K562 (cell line): Measurements from ENCODE around the gene CDC23. TPM values are rescaled to one million over a fixed set of nuclear protein-coding genes. Genes with fewer than 3 reads are reported as not detected.

ENCODE experiments used
- CREBBP ChIP-seq: IDR thresholded peaks from one replicate; pipeline ENCODE4 v1.6.1; 2012; ENCODE audit warnings: low read depth, mild to moderate bottlenecking, control low read depth, inconsistent platforms, low read length
- FUS ChIP-seq: fragments of 200-400 bp; formaldehyde crosslinking; optimal IDR thresholded peaks from 2 replicates; pipeline ENCODE3; 2017; ENCODE audit warnings: low read depth, low read length
- HMGN3 ChIP-seq: IDR thresholded peaks from 2 replicates; pipeline ENCODE4 v1.6.1; 2011; ENCODE audit warnings: borderline replicate concordance, low read depth, mild to moderate bottlenecking, mixed read lengths, low read length; ENCODE audit not compliant: insufficient read length; ENCODE audit errors: extremely low read depth
- NCOA6 ChIP-seq: fragments of 450-650 bp; IDR thresholded peaks from 2 replicates; pipeline ENCODE4 v1.6.1; 2017; ENCODE audit warnings: mild to moderate bottlenecking
- PRPF4 ChIP-seq: fragments of 200-400 bp; formaldehyde crosslinking; IDR thresholded peaks from one replicate; pipeline ENCODE4 v1.6.1; 2017; ENCODE audit warnings: low read length, low read depth, mild to moderate bottlenecking; ENCODE audit not compliant: insufficient read depth, poor library complexity, severe bottlenecking
- RFX7 ChIP-seq: fragments of 250-450 bp; sonication (Bioruptor Pico); IDR thresholded peaks from 2 replicates; pipeline ENCODE4 v1.5.1; 2021; ENCODE audit warnings: mild to moderate bottlenecking
- TARDBP ChIP-seq: fragments of 450-650 bp; IDR thresholded peaks from 2 replicates; pipeline ENCODE4 v1.6.1; 2016
- ZC3H8 ChIP-seq: fragments of 450-650 bp; IDR thresholded peaks from 2 replicates; pipeline ENCODE4 v1.6.1; 2017
- ZNF398 ChIP-seq: fragments of 250-450 bp; sonication (Bioruptor Pico); IDR thresholded peaks from 2 replicates; pipeline ENCODE4 v1.8.0; 2021; ENCODE audit warnings: moderate library complexity, mild to moderate bottlenecking, inconsistent platforms
- ZNF57 ChIP-seq: fragments of 450-650 bp; formaldehyde crosslinking; IDR thresholded peaks from 2 replicates; pipeline ENCODE4 v1.4.0; 2020; ENCODE audit warnings: mild to moderate bottlenecking, moderate library complexity
- ZNF830 ChIP-seq: fragments of 250-450 bp; sonication (Bioruptor Pico); IDR thresholded peaks from 2 replicates; pipeline ENCODE4 v1.5.0; 2021; ENCODE audit warnings: mild to moderate bottlenecking
- polyA plus RNA-seq, 8 experiments: library from polyadenylated mRNA; depleted of rRNA in 4 of 8; stranded (reverse) in 5 of 8; unstranded in 3 of 8; fragments of >200 nt; fragmentation: Nextera tagmentation in 2 of 8; fragmentation: Illumina TruSeq in 1 of 8; extraction: Ambion mirVana in 2 of 8; extraction: Trizol in 1 of 8; gene quantifications; 2 replicates each; pipeline versions ENCODE4 v1.2.1 to v1.2.3, GENCODE V29; 2011 to 2014; ENCODE audit warnings: inconsistent platforms in 1 of 8, missing spikeins in 1 of 8
- total RNA-seq, 7 experiments: library from RNA; depleted of rRNA in 6 of 7; stranded (reverse); fragments of >200 nt in 6 of 7; fragmentation: Illumina TruSeq in 2 of 7; extraction: Trizol in 2 of 7; gene quantifications; 2 replicates each; pipeline versions ENCODE4 v1.2.1 to v1.2.3, GENCODE V29; 2011 to 2021; ENCODE audit warnings: low replicate concordance in 1 of 7
- TF ChIP-seq, protein P1 (sequence below): IDR thresholded peaks from 3 replicates; pipeline ENCODE4 v1.6.1; 2011; ENCODE audit warnings: borderline replicate concordance, mild to moderate bottlenecking, moderate library complexity; ENCODE audit not compliant: insufficient read length; ENCODE audit errors: extremely low read depth
- TF ChIP-seq, protein P2 (sequence below): fragments of 250-450 bp; sonication (Bioruptor Pico); IDR thresholded peaks from 2 replicates; pipeline ENCODE4 v1.5.0; 2021; ENCODE audit warnings: mild to moderate bottlenecking, moderate library complexity
- TF ChIP-seq, protein P3 (sequence below): fragments of 250-450 bp; sonication (Bioruptor Pico); IDR thresholded peaks from 2 replicates; pipeline ENCODE4 v1.5.0; 2022; ENCODE audit warnings: mild to moderate bottlenecking

Gene CDC23
- total and polyA plus RNA-seq, 9 of the 15 experiments (the other 6 are each of a cell fraction or from before 2014, with no cell fraction given) = 34.5 to 157 (median 65.5) TPM

DNA sequence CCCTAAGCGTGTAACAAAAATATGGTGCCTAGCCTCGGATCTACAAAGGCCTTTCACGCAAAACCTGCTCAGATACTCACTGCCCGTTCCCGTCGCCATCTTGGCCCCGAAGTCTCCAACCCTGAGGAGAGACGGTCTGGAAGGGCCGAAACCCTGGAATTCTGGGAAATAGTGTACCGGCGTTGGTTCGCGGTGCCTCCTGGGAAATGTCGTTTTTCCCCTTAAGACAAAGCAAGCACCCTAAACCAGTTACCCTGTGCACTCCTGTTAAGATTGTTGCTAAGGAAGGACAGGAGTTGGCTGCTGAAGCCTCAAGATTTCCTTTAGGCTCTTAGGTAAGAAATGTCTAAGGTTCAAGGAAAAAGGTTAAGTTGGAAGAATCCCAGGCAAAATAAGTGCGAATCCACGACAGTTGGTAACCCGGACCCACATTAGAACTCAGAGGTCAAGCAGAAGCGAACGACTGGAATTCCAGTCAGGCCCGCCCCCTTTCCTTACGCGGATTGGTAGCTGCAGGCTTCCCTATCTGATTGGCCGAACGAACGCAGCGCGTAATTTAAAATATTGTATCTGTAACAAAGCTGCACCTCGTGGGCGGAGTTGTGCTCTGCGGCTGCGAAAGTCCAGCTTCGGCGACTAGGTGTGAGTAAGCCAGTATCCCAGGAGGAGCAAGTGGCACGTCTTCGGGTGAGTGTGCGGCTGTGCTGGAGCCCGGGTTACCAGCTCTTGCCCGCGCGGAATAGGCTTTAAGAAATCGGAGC, 34.4 kb downstream of the CDC23 start, which contains the start of the genes BRD8 and KIF20A (continued):
- TF ChIP-seq, protein P1, sequence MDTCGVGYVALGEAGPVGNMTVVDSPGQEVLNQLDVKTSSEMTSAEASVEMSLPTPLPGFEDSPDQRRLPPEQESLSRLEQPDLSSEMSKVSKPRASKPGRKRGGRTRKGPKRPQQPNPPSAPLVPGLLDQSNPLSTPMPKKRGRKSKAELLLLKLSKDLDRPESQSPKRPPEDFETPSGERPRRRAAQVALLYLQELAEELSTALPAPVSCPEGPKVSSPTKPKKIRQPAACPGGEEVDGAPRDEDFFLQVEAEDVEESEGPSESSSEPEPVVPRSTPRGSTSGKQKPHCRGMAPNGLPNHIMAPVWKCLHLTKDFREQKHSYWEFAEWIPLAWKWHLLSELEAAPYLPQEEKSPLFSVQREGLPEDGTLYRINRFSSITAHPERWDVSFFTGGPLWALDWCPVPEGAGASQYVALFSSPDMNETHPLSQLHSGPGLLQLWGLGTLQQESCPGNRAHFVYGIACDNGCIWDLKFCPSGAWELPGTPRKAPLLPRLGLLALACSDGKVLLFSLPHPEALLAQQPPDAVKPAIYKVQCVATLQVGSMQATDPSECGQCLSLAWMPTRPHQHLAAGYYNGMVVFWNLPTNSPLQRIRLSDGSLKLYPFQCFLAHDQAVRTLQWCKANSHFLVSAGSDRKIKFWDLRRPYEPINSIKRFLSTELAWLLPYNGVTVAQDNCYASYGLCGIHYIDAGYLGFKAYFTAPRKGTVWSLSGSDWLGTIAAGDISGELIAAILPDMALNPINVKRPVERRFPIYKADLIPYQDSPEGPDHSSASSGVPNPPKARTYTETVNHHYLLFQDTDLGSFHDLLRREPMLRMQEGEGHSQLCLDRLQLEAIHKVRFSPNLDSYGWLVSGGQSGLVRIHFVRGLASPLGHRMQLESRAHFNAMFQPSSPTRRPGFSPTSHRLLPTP = no peak
- TF ChIP-seq CREBBP (no peak), TARDBP (no peak), FUS (no peak), RFX7 (CRISPR knock-in tag) (no peak), ZC3H8 (no peak), ZNF398 (CRISPR knock-in tag) (no peak), ZNF57 (no peak), PRPF4 (no peak), HMGN3 (no peak), ZNF830 (CRISPR knock-in tag) (no peak), NCOA6 (no peak)
- TF ChIP-seq, protein P2, sequence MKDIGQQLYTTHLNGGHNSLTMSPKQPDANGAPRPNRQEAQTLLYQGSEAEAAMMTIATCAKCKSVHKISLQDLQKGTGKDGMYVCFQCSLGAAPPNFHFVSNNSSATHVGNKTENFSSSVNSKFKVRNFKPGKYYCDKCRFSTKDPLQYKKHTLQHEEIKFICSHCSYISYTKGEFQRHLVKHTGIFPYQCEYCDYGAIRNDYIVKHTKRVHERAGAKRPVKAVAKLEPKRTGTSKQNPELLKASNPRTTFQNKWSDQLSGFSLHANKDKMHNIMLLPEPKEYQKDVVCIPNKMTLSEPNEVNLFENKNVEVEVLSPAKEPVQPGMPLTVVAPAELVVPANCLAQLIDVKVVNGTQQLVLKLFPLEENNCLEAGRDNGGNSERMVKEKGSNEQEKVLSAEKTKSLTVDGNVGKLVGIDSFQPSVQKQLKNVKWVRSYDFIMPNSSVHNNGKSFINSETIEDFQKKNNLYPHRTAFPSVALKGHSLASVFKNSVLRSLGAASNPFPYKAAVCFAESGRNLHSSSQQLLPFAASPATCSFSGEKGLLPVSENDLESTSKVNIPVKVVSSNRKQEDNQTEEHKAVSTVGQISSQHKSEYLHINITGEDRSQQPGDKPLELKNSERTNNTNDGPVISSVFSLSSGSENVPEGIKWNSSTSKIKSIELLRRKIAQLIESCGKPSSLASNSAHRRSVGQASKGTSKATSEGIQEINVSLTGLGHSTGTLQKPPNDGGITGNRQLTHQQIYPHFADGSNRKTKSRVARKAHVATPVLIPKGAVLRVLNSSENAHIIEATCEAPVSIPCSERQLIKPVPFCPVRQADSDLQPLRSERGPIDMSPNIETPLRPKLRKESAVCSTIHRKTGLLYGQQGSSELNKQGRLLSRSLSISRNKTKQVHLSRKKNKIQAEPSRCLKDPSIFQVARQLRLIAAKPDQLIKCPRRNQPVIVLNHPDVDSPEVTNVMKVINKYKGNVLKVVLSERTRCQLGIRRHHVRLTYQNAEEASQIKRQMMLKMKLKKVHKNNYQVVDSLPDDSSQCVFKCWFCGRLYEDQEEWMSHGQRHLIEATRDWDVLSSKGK (CRISPR knock-in tag) = no peak
- TF ChIP-seq, protein P3, sequence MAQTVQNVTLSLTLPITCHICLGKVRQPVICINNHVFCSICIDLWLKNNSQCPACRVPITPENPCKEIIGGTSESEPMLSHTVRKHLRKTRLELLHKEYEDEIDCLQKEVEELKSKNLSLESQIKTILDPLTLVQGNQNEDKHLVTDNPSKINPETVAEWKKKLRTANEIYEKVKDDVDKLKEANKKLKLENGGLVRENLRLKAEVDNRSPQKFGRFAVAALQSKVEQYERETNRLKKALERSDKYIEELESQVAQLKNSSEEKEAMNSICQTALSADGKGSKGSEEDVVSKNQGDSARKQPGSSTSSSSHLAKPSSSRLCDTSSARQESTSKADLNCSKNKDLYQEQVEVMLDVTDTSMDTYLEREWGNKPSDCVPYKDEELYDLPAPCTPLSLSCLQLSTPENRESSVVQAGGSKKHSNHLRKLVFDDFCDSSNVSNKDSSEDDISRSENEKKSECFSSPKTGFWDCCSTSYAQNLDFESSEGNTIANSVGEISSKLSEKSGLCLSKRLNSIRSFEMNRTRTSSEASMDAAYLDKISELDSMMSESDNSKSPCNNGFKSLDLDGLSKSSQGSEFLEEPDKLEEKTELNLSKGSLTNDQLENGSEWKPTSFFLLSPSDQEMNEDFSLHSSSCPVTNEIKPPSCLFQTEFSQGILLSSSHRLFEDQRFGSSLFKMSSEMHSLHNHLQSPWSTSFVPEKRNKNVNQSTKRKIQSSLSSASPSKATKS (CRISPR knock-in tag) = no peak
